OCI-LY3 (cell line): ENCODE measurements around the gene OPCML.

Experiments used
- H2AFZ ChIP-seq: fragments of 200-600, 300-600 bp; shearing (Covaris generic); 2 replicates; pipeline ENCODE4 v1.6.0; 2014; ENCODE audit warnings: antibody characterized with exemption, low read depth, low read length
- H3K27ac ChIP-seq: fragments of 200-600, 300-600 bp; sonication (generic); 2 replicates; pipeline ENCODE4 v1.5.1; 2014; ENCODE audit warnings: mild to moderate bottlenecking, low read length, moderate library complexity, mixed read lengths
- H3K27me3 ChIP-seq: fragments of 200-600, 300-600 bp; sonication (generic); 2 replicates; pipeline ENCODE4 v1.6.1; 2014; ENCODE audit warnings: low read depth, low read length, mixed read lengths
- H3K36me3 ChIP-seq: fragments of 200-600, 300-600 bp; sonication (generic); replicated peaks from 2 replicates; pipeline ENCODE3; 2014; ENCODE audit warnings: low read depth, low read length, mixed read lengths
- H3K4me1 ChIP-seq: fragments of 300-600, 200-600 bp; sonication (generic); 2 replicates; pipeline ENCODE4 v1.6.1; 2014; ENCODE audit warnings: low read length, mixed read lengths
- H3K4me2 ChIP-seq: fragments of 200-600, 300-600 bp; sonication (generic); 2 replicates; pipeline ENCODE4 v1.6.1; 2014; ENCODE audit warnings: low read length, mixed read lengths
- H3K4me3 ChIP-seq: fragments of 300-600, 200-600 bp; sonication (generic); 2 replicates; pipeline ENCODE4 v1.5.1; 2014; ENCODE audit warnings: antibody characterized with exemption, mild to moderate bottlenecking, low read length, moderate library complexity
- H3K79me2 ChIP-seq: fragments of 300-600, 200-600 bp; shearing (Covaris generic); 2 replicates; pipeline ENCODE4 v1.6.1; 2014; ENCODE audit warnings: mild to moderate bottlenecking, low read length, mixed read lengths
- H3K9ac ChIP-seq: fragments of 300-600, 200-600 bp; shearing (Covaris generic); 2 replicates; pipeline ENCODE4 v1.6.0; 2014; ENCODE audit warnings: mild to moderate bottlenecking, low read length, moderate library complexity
- H3K9me3 ChIP-seq: fragments of 200-600, 300-600 bp; shearing (Covaris generic); 2 replicates; pipeline ENCODE4 v1.6.1; 2014; ENCODE audit warnings: low read length, mixed read lengths; ENCODE audit not compliant: insufficient read depth
- H4K20me1 ChIP-seq: fragments of 200-600, 300-600 bp; sonication (generic); 2 replicates; pipeline ENCODE4 v1.6.1; 2016; ENCODE audit warnings: low read length, mixed read lengths; ENCODE audit not compliant: insufficient read depth
- EZH2phosphoT487 ChIP-seq: fragments of 200-600 bp; shearing (Covaris generic); IDR thresholded peaks from 2 replicates; pipeline ENCODE4 v1.6.1; 2018; ENCODE audit warnings: antibody characterized with exemption, mixed run types, low read depth
- TF ChIP-seq, protein P1 (sequence below): fragments of 200-600, 300-600 bp; sonication (generic); IDR thresholded peaks from 2 replicates; pipeline ENCODE4 v1.5.1; 2014; ENCODE audit warnings: antibody characterized with exemption, low read length, low read depth

Gene OPCML

DNA sequence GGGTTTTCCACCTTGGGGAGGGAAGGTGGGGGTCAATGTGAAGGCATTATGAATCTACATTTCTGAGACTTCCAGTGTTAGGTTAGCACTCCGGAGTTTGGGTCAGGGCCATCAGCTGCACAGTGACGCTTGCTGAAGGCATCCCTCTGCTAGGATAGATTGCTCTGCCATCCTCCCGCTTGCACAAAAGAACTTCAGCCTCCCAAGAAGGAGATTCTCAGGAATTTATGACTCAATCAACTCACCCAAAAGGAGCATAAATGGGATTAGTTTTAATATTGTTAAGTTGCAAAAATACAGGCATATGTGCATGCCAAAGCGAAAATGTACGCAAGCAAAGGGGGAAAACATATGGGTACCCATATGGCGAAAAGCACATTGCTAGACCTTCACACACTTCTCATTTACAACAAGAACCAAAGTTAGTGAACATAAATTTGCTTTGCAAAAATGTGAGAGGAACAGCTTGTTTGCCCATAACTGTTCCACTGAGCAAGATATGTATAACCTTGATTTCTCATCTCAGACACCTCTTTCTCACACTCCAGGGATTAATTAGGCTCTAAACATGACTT, 1013.0 kb downstream of the OPCML start:
- H3K36me3 ChIP-seq: no peaks in the 10 kb centered on the region
- H3K9ac ChIP-seq: no peak overlapping the region

DNA sequence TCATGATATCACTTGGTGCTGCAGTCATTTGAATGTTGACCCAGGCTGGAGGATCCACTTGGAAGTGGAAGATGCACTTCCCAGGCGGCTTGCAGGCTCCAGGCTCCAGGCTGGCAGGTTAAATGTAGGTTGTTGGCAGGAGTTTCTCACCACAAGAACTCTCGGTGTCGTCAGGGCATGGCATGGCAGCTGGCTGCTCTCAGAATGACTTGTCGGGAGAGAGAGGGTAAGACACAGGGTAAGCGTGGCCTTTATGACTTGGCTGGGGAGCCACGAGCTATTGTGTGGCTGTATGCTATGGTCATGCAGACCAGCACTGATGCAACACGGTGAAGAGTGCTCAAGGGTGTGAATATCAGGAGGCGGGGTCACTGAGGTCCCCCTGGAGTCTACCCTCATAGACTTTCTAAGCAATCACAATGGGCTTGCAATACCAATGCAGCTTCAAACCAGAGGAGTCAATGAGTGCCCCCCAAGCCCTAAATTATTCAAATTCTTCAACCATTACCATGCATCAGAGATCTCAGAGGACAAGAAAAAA, 1027.7 kb downstream of the OPCML start:
- H3K79me2 ChIP-seq: no peaks in the 10 kb centered on the region
- H4K20me1 ChIP-seq: no peaks in the 10 kb centered on the region
- no peaks in the 10 kb centered on the region for H3K36me3 ChIP-seq
- H3K4me2 ChIP-seq: no peak overlapping the region
- no peak overlapping the region for H2AFZ ChIP-seq
- H3K4me3 ChIP-seq: no peak overlapping the region
- no peak overlapping the region for H3K27ac ChIP-seq
- no peaks in the 10 kb centered on the region for H3K4me1 ChIP-seq
- H3K9ac ChIP-seq: no peak overlapping the region
- TF ChIP-seq, protein P1, sequence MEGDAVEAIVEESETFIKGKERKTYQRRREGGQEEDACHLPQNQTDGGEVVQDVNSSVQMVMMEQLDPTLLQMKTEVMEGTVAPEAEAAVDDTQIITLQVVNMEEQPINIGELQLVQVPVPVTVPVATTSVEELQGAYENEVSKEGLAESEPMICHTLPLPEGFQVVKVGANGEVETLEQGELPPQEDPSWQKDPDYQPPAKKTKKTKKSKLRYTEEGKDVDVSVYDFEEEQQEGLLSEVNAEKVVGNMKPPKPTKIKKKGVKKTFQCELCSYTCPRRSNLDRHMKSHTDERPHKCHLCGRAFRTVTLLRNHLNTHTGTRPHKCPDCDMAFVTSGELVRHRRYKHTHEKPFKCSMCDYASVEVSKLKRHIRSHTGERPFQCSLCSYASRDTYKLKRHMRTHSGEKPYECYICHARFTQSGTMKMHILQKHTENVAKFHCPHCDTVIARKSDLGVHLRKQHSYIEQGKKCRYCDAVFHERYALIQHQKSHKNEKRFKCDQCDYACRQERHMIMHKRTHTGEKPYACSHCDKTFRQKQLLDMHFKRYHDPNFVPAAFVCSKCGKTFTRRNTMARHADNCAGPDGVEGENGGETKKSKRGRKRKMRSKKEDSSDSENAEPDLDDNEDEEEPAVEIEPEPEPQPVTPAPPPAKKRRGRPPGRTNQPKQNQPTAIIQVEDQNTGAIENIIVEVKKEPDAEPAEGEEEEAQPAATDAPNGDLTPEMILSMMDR: no peak
- TF ChIP-seq EZH2phosphoT487: no peak
- no peaks in the 10 kb centered on the region for H3K9me3 ChIP-seq
- H3K27me3 ChIP-seq: no peaks in the 10 kb centered on the region

More for the DNA sequence above, 1013.0 kb downstream of the OPCML start:
- Histone ChIP-seq H4K20me1 (no peaks in the 10 kb centered on the region), H3K4me2 (no peak overlapping the region), H3K4me1 (no peaks in the 10 kb centered on the region), H3K27ac (no peak overlapping the region), H2AFZ (no peak overlapping the region), H3K27me3 (no peaks in the 10 kb centered on the region), H3K4me3 (no peak overlapping the region), H3K79me2 (no peaks in the 10 kb centered on the region), H3K9me3 (no peaks in the 10 kb centered on the region)
- TF ChIP-seq, protein P1: no peak
- TF ChIP-seq EZH2phosphoT487: no peak

DNA sequence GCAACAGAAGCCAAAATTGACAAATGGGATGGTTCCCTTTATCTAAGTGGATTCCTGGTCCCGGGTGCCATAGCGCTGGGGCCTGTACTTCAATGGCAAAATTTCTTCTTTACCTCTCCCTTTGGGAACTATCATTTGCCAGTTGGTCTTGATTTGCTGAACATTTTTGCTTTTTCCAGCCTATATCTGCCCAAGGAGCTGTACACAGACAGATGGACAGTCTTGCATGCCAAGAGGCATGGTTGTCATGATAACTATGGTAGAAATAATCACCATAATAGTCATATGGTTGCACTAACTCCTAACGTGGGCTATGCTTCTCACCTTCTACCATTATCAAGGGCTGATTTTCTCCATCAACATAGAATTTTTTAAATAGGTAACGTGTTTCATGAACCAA, 1030.9 kb downstream of the OPCML start:
- Histone ChIP-seq H4K20me1 (no peaks in the 10 kb centered on the region), H3K79me2 (no peaks in the 10 kb centered on the region), H2AFZ (no peak overlapping the region), H3K4me2 (no peak overlapping the region), H3K27me3 (no peaks in the 10 kb centered on the region), H3K27ac (no peak overlapping the region), H3K4me3 (no peak overlapping the region), H3K9me3 (no peaks in the 10 kb centered on the region), H3K36me3 (no peaks in the 10 kb centered on the region), H3K4me1 (no peaks in the 10 kb centered on the region), H3K9ac (no peak overlapping the region)
- no peak for TF ChIP-seq EZH2phosphoT487
- TF ChIP-seq, protein P1: no peak

DNA sequence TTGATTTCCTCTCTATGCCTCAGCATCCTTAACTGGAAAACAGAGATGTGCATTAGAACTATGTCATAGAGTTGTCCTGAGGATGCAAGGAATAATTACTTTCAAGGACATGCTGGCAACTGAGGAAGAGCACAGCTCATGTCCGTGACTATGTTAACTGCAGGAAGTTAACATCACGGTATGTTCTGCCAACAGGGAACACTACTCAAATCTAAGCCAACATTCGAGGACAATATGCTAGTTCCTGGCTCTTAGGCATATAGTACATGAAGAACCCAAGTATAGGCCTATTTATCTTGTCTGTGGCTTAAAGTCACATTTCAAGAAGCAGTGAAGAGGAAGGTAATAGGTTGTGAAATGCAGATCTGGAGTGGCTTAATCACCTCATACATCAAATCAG, 1032.6 kb downstream of the OPCML start:
- Histone ChIP-seq H3K4me3 (no peak overlapping the region), H4K20me1 (no peaks in the 10 kb centered on the region), H3K9ac (no peak overlapping the region), H3K79me2 (no peaks in the 10 kb centered on the region), H3K9me3 (no peaks in the 10 kb centered on the region), H3K36me3 (no peaks in the 10 kb centered on the region), H3K27me3 (no peaks in the 10 kb centered on the region), H3K4me1 (no peaks in the 10 kb centered on the region), H3K27ac (no peak overlapping the region), H3K4me2 (no peak overlapping the region), H2AFZ (no peak overlapping the region)
- no peak for TF ChIP-seq EZH2phosphoT487
- TF ChIP-seq, protein P1: no peak
